ENCODE measurements around the gene TPSD1.

DNA sequence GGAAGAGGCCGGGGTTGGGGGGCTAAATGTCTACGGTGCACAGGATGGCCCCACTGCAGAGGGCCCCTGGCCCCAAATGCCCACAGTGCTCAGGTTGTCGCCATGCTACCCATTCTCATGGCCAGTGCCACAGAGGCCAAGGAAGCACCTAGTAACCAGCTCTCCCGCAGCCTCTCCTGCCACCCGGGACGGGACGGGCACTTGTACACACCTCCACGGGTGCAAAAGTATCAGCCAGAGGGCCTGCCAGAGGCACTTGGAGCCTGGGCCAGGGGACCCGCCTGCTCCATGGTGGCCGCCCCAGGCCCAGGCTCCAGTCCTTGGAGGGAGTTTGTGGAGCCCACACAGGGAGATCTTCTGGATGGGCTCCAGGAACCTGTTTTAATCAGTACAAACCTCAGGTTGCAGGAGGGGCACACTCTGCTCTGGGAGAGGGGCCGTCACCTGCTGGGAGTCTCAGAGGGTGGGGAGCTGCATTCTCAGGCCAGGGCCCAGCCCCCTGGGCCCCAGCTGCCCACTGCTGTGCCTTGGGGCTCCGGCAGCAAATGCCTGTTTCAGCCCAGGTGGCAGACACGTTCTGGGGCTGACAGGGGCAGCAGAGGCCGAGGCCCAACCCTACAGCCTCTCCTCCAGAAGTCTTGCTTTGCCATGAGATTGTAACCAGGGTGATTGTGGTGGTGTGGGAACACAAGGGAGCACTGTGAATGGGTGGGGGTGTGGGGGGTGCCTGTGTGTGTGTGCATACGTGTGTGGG lies 7.9 kb downstream of the TPSD1 start:
- TF ChIP-seq, protein P1, sequence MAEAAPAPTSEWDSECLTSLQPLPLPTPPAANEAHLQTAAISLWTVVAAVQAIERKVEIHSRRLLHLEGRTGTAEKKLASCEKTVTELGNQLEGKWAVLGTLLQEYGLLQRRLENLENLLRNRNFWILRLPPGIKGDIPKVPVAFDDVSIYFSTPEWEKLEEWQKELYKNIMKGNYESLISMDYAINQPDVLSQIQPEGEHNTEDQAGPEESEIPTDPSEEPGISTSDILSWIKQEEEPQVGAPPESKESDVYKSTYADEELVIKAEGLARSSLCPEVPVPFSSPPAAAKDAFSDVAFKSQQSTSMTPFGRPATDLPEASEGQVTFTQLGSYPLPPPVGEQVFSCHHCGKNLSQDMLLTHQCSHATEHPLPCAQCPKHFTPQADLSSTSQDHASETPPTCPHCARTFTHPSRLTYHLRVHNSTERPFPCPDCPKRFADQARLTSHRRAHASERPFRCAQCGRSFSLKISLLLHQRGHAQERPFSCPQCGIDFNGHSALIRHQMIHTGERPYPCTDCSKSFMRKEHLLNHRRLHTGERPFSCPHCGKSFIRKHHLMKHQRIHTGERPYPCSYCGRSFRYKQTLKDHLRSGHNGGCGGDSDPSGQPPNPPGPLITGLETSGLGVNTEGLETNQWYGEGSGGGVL (CRISPR knock-in tag; IDR thresholded peaks at IDR 0.05), result no peak
- TF ChIP-seq, protein P2, sequence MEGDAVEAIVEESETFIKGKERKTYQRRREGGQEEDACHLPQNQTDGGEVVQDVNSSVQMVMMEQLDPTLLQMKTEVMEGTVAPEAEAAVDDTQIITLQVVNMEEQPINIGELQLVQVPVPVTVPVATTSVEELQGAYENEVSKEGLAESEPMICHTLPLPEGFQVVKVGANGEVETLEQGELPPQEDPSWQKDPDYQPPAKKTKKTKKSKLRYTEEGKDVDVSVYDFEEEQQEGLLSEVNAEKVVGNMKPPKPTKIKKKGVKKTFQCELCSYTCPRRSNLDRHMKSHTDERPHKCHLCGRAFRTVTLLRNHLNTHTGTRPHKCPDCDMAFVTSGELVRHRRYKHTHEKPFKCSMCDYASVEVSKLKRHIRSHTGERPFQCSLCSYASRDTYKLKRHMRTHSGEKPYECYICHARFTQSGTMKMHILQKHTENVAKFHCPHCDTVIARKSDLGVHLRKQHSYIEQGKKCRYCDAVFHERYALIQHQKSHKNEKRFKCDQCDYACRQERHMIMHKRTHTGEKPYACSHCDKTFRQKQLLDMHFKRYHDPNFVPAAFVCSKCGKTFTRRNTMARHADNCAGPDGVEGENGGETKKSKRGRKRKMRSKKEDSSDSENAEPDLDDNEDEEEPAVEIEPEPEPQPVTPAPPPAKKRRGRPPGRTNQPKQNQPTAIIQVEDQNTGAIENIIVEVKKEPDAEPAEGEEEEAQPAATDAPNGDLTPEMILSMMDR (IDR thresholded peaks at IDR 0.05 in 2 of 3, conservative IDR thresholded peaks at IDR 0.05 in 1 of 3; ENCODE audit: insufficient read depth in 2 of 3, low read depth in 1 of 3, low read length in 3 of 3), result no peak
- TF ChIP-seq ESRRA (IDR thresholded peaks at IDR 0.05; ENCODE audit: borderline replicate concordance, low read depth) (no peak), EZH2 (IDR thresholded peaks at IDR 0.05; ENCODE audit: borderline replicate concordance, low read depth, low read length) (no peak), ZBTB11 (CRISPR knock-in tag; IDR thresholded peaks at IDR 0.05) (no peak), PATZ1 (CRISPR knock-in tag; IDR thresholded peaks at IDR 0.05; ENCODE audit: borderline replicate concordance) (no peak), KLF16 (IDR thresholded peaks at IDR 0.05) (no peak), ZNF384 (IDR thresholded peaks at IDR 0.05; ENCODE audit: low read depth, low read length) (no peak), MYC (IDR thresholded peaks at IDR 0.05; ENCODE audit: low read depth, low read length) (no peak), MYC (CRISPR knock-in tag; IDR thresholded peaks at IDR 0.05; ENCODE audit: borderline replicate concordance, low read depth) (no peak), ZNF24 (IDR thresholded peaks at IDR 0.05) (no peak), ZNF263 (CRISPR knock-in tag; IDR thresholded peaks at IDR 0.05; ENCODE audit: borderline replicate concordance) (no peak), SP1 (CRISPR knock-in tag; IDR thresholded peaks at IDR 0.05) (no peak)
- TF ChIP-seq, protein P3, sequence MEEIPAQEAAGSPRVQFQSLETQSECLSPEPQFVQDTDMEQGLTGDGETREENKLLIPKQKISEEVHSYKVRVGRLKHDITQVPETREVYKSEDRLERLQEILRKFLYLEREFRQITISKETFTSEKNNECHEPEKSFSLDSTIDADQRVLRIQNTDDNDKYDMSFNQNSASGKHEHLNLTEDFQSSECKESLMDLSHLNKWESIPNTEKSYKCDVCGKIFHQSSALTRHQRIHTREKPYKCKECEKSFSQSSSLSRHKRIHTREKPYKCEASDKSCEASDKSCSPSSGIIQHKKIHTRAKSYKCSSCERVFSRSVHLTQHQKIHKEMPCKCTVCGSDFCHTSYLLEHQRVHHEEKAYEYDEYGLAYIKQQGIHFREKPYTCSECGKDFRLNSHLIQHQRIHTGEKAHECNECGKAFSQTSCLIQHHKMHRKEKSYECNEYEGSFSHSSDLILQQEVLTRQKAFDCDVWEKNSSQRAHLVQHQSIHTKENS (CRISPR knock-in tag; IDR thresholded peaks at IDR 0.05), result no peak
